HepG2 (cell line): ENCODE data around the gene IGIP. TPM values are rescaled to one million over a fixed set of nuclear protein-coding genes. Genes with fewer than 3 reads are reported as not detected.
A peak's percentile ranks its signal among the peaks of the same experiment; 100 is the strongest.

Experiments
- CAMTA2 ChIP-seq: sonication (generic); formaldehyde crosslinking; IDR thresholded peaks from 2 replicates; pipeline ENCODE4 v1.4.0; 2020; ENCODE audit warnings: mild to moderate bottlenecking, missing genetic modification reagents, borderline replicate concordance
- CHD4 ChIP-seq: fragments of 200-600 bp; sonication (generic); IDR thresholded peaks from 2 replicates; pipeline ENCODE4 v1.7.0; 2017; ENCODE audit warnings: mild to moderate bottlenecking, low read length, borderline replicate concordance
- FOXA1 ChIP-seq, 2 experiments: fragments of 450-650 bp in 1 of 2; sonication (generic) in 1 of 2; formaldehyde crosslinking in 1 of 2; IDR thresholded peaks; 2 replicates each; pipeline versions ENCODE4 v1.4.0 to v1.6.1; 2016 to 2020; ENCODE audit warnings: missing genetic modification reagents in 1 of 2
- HMG20A ChIP-seq: IDR thresholded peaks from 2 replicates; pipeline ENCODE4 v1.6.1; 2016; ENCODE audit warnings: borderline replicate concordance
- ISL2 ChIP-seq: sonication (generic); formaldehyde crosslinking; IDR thresholded peaks from 2 replicates; pipeline ENCODE4 v1.5.0; 2020; ENCODE audit warnings: missing genetic modification reagents
- KLF16 ChIP-seq, 2 experiments: sonication (generic) in 1 of 2; formaldehyde crosslinking in 1 of 2; IDR thresholded peaks; 2 replicates each; pipeline versions ENCODE4 v1.6.1 to v1.8.0; 2016 to 2023; ENCODE audit warnings: missing genetic modification reagents in 2 of 2, missing compliant biosample characterization in 1 of 2
- KMT2A ChIP-seq: sonication (generic); formaldehyde crosslinking; IDR thresholded peaks from 2 replicates; pipeline ENCODE4 v1.4.0; 2020; ENCODE audit warnings: missing genetic modification reagents
- MXD4 ChIP-seq: IDR thresholded peaks from 2 replicates; pipeline ENCODE4 v1.6.1; 2016; ENCODE audit warnings: mild to moderate bottlenecking, missing biosample characterization, missing genetic modification reagents
- NFYB ChIP-seq: sonication (generic); formaldehyde crosslinking; IDR thresholded peaks from 2 replicates; pipeline ENCODE4 v1.4.0; 2020; ENCODE audit warnings: missing genetic modification reagents
- NFYC ChIP-seq: IDR thresholded peaks from 2 replicates; pipeline ENCODE4 v1.6.1; 2016; ENCODE audit warnings: missing genetic modification reagents, missing compliant biosample characterization
- NR3C1 ChIP-seq: sonication (generic); formaldehyde crosslinking; IDR thresholded peaks from 2 replicates; pipeline ENCODE4 v1.4.0; 2020; ENCODE audit warnings: missing genetic modification reagents
- RORA ChIP-seq: sonication (generic); formaldehyde crosslinking; IDR thresholded peaks from 2 replicates; pipeline ENCODE4 v1.5.0; 2020; ENCODE audit warnings: mild to moderate bottlenecking, missing genetic modification reagents, moderate library complexity
- SCMH1 ChIP-seq: sonication (generic); formaldehyde crosslinking; IDR thresholded peaks from 2 replicates; pipeline ENCODE4 v1.9.0; 2021; ENCODE audit warnings: missing genetic modification reagents, mild to moderate bottlenecking, borderline replicate concordance
- SP5 ChIP-seq: IDR thresholded peaks from 2 replicates; pipeline ENCODE4 v1.6.1; 2016; ENCODE audit warnings: low read depth, borderline replicate concordance
- TSC22D2 ChIP-seq: sonication (generic); formaldehyde crosslinking; IDR thresholded peaks from 2 replicates; pipeline ENCODE4 v1.5.1; 2020; ENCODE audit warnings: missing genetic modification reagents, mild to moderate bottlenecking, borderline replicate concordance
- ZBTB3 ChIP-seq: sonication (generic); formaldehyde crosslinking; IDR thresholded peaks from 2 replicates; pipeline ENCODE4 v1.4.0; 2020; ENCODE audit warnings: low read depth, mild to moderate bottlenecking, moderate library complexity, missing genetic modification reagents, borderline replicate concordance
- ZNF235 ChIP-seq: sonication (generic); formaldehyde crosslinking; IDR thresholded peaks from 2 replicates; pipeline ENCODE4 v1.8.1; 2023; ENCODE audit warnings: mild to moderate bottlenecking, missing genetic modification reagents, borderline replicate concordance
- ZNF577 ChIP-seq: sonication (generic); formaldehyde crosslinking; IDR thresholded peaks from 2 replicates; pipeline ENCODE4 v1.4.0; 2020; ENCODE audit warnings: mild to moderate bottlenecking, low read depth, missing genetic modification reagents, borderline replicate concordance
- ZNF713 ChIP-seq: sonication (generic); formaldehyde crosslinking; IDR thresholded peaks from 2 replicates; pipeline ENCODE4 v1.4.0; 2020; ENCODE audit warnings: mild to moderate bottlenecking, missing genetic modification reagents
- ZNF781 ChIP-seq: sonication (generic); formaldehyde crosslinking; IDR thresholded peaks from 2 replicates; pipeline ENCODE4 v1.5.1; 2020; ENCODE audit warnings: borderline replicate concordance, mild to moderate bottlenecking, missing genetic modification reagents; ENCODE audit errors: not compliant biosample characterization
- polyA plus RNA-seq, 8 experiments: library from polyadenylated mRNA; depleted of rRNA in 3 of 8; stranded (reverse) in 7 of 8; unstranded in 1 of 8; fragments of >200 nt; fragmentation: Illumina TruSeq in 4 of 8; extraction: Trizol in 4 of 8; gene quantifications; 2 replicates each; pipeline versions ENCODE4 v1.2.1 to v1.2.3, GENCODE V29; 2011 to 2016; ENCODE audit warnings: low read depth in 4 of 8, missing spikeins in 1 of 8, mixed read lengths in 1 of 8; ENCODE audit not compliant: insufficient read depth in 1 of 8
- total RNA-seq, 5 experiments: library from RNA; depleted of rRNA; stranded (reverse); fragments of >200 nt; fragmentation: Illumina TruSeq; extraction: Trizol; gene quantifications; 2 replicates each; pipeline ENCODE4 v1.2.3, GENCODE V29; 2016; ENCODE audit warnings: low read depth in 1 of 5
- TF ChIP-seq, protein P1 (sequence below): sonication (generic); formaldehyde crosslinking; IDR thresholded peaks from 2 replicates; pipeline ENCODE4 v1.5.0; 2020; ENCODE audit warnings: mild to moderate bottlenecking, missing genetic modification reagents
- TF ChIP-seq, protein P2 (sequence below): IDR thresholded peaks from 2 replicates; pipeline ENCODE4 v1.6.1; 2018; ENCODE audit warnings: missing genetic modification reagents, mild to moderate bottlenecking, missing compliant biosample characterization
- TF ChIP-seq, protein P3 (sequence below): IDR thresholded peaks from 2 replicates; pipeline ENCODE4 v1.6.1; 2016
- TF ChIP-seq, protein P4 (sequence below): IDR thresholded peaks from 2 replicates; pipeline ENCODE4 v1.6.1; 2016; ENCODE audit warnings: missing compliant biosample characterization, missing genetic modification reagents, borderline replicate concordance

Gene IGIP
- total and polyA plus RNA-seq, 2 of the 13 experiments (the other 11 are each of a cell fraction or from before 2014, with no cell fraction given) = 1.7 to 2.1 TPM

DNA sequence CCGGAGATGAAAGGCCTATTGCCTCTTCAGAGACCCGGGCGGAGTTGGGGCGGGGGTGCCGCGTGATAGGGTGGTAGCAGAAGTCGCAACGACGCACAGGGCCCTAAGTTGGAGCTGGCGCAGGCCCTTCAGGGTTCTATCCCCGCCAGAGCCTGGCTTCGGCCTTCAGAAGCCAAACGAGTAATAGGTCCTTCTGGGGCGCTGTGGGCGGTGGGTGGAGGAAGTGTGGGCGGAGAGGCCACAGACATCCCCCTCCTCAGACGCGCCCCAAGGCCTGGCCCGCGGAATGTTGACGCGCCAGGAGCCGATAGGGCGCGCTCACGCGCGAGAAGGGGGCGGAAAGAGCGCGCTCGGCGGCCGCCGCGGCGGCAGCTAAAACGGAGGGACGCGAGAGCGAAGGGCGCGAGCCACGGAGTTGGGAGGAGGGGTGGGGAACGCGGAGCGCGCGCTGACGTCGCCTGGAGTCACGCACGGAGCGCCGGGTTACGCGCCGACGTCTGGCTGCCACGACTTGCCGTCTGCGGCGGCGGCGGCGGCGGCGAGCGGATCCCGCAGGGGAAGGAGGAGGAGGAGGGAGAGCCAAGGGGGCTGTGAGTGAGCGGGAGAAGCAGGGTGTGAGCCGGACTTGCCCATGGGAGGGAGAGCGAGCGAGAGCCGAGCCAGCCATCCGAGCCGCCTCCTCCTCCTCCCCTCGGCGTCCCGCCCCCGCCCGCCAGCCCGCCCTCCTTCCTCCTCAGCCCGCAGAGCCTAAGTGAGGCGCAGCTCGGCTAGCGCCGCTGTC is 18.2 kb upstream of the IGIP start (continued):
- TF ChIP-seq, protein P1, sequence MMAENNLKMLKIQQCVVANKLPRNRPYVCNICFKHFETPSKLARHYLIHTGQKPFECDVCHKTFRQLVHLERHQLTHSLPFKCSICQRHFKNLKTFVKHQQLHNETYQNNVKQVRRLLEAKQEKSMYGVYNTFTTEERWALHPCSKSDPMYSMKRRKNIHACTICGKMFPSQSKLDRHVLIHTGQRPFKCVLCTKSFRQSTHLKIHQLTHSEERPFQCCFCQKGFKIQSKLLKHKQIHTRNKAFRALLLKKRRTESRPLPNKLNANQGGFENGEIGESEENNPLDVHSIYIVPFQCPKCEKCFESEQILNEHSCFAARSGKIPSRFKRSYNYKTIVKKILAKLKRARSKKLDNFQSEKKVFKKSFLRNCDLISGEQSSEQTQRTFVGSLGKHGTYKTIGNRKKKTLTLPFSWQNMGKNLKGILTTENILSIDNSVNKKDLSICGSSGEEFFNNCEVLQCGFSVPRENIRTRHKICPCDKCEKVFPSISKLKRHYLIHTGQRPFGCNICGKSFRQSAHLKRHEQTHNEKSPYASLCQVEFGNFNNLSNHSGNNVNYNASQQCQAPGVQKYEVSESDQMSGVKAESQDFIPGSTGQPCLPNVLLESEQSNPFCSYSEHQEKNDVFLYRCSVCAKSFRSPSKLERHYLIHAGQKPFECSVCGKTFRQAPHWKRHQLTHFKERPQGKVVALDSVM (CRISPR knock-in tag) = no peak; the same call in 1 of the 2 replicates
- TF ChIP-seq HMG20A (CRISPR knock-in tag) = no peak
- TF ChIP-seq ISL2 (CRISPR knock-in tag) = peak; percentile 77
- TF ChIP-seq SP5 = no peak
- no peak for TF ChIP-seq CHD4
- TF ChIP-seq CAMTA2 (CRISPR knock-in tag) = no peak
- peak in 1 of 2 experiments; percentile 88; a peak in 2 of 4 replicates for TF ChIP-seq KLF16 (CRISPR knock-in tag; IDR thresholded peaks at IDR 0.05)
- no peak for TF ChIP-seq FOXA1 (IDR thresholded peaks at IDR 0.05)
- TF ChIP-seq FOXA1 (CRISPR knock-in tag; IDR thresholded peaks at IDR 0.05) = no peak
- TF ChIP-seq NFYC (CRISPR knock-in tag) = peak; percentile 24; the same call in 1 of the 2 replicates
- TF ChIP-seq ZBTB3 (CRISPR knock-in tag) = no peak
- no peak for TF ChIP-seq NR3C1 (CRISPR knock-in tag)
- no peak for TF ChIP-seq SCMH1 (CRISPR knock-in tag)
- TF ChIP-seq MXD4 (CRISPR knock-in tag) = peak; percentile 72; the same call in 1 of the 2 replicates
- TF ChIP-seq RORA = no peak
- TF ChIP-seq, protein P2, sequence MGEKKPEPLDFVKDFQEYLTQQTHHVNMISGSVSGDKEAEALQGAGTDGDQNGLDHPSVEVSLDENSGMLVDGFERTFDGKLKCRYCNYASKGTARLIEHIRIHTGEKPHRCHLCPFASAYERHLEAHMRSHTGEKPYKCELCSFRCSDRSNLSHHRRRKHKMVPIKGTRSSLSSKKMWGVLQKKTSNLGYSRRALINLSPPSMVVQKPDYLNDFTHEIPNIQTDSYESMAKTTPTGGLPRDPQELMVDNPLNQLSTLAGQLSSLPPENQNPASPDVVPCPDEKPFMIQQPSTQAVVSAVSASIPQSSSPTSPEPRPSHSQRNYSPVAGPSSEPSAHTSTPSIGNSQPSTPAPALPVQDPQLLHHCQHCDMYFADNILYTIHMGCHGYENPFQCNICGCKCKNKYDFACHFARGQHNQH = peak; percentile 60; the same call in 1 of the 2 replicates
- peak; percentile 30; the same call in 1 of the 2 replicates for TF ChIP-seq NFYB
- no peak for TF ChIP-seq ZNF577 (CRISPR knock-in tag)
- TF ChIP-seq, protein P3, sequence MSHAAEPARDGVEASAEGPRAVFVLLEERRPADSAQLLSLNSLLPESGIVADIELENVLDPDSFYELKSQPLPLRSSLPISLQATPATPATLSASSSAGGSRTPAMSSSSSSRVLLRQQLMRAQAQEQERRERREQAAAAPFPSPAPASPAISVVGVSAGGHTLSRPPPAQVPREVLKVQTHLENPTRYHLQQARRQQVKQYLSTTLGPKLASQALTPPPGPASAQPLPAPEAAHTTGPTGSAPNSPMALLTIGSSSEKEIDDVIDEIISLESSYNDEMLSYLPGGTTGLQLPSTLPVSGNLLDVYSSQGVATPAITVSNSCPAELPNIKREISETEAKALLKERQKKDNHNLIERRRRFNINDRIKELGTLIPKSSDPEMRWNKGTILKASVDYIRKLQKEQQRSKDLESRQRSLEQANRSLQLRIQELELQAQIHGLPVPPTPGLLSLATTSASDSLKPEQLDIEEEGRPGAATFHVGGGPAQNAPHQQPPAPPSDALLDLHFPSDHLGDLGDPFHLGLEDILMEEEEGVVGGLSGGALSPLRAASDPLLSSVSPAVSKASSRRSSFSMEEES = peak; percentile 50; the same call in 1 of the 2 replicates
- TF ChIP-seq ZNF713 (CRISPR knock-in tag) = no peak
- peak; percentile 94 for TF ChIP-seq ZNF781 (CRISPR knock-in tag)
- TF ChIP-seq, protein P4, sequence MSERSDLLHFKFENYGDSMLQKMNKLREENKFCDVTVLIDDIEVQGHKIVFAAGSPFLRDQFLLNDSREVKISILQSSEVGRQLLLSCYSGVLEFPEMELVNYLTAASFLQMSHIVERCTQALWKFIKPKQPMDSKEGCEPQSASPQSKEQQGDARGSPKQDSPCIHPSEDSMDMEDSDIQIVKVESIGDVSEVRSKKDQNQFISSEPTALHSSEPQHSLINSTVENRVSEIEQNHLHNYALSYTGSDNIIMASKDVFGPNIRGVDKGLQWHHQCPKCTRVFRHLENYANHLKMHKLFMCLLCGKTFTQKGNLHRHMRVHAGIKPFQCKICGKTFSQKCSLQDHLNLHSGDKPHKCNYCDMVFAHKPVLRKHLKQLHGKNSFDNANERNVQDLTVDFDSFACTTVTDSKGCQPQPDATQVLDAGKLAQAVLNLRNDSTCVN = no peak; the same call in 1 of the 2 replicates
- peak; percentile 75; the same call in 1 of the 2 replicates for TF ChIP-seq TSC22D2
- peak; percentile 18; the same call in 1 of the 2 replicates for TF ChIP-seq ZNF235 (CRISPR knock-in tag)
- TF ChIP-seq KMT2A (CRISPR knock-in tag) = peak; percentile 71
